MM.1S (cell line): ENCODE data around the gene ATP5ME.

Experiments
- EZH2 ChIP-seq: fragments of 300-600 bp; sonication (generic); optimal IDR thresholded peaks from 2 replicates; pipeline ENCODE3; 2017; ENCODE audit warnings: low read depth, mild to moderate bottlenecking, antibody characterized with exemption, low read length, mixed read lengths
- EZH2phosphoT487 ChIP-seq: fragments of 300-600 bp; sonication (generic); IDR thresholded peaks from 2 replicates; pipeline ENCODE4 v1.6.1; 2018; ENCODE audit warnings: antibody characterized with exemption, low read length
- TF ChIP-seq, protein P1 (sequence below): fragments of 300-600 bp; sonication (generic); IDR thresholded peaks from 2 replicates; pipeline ENCODE4 v1.5.1; 2016; ENCODE audit warnings: antibody characterized with exemption, low read length, mixed read lengths

DNA sequence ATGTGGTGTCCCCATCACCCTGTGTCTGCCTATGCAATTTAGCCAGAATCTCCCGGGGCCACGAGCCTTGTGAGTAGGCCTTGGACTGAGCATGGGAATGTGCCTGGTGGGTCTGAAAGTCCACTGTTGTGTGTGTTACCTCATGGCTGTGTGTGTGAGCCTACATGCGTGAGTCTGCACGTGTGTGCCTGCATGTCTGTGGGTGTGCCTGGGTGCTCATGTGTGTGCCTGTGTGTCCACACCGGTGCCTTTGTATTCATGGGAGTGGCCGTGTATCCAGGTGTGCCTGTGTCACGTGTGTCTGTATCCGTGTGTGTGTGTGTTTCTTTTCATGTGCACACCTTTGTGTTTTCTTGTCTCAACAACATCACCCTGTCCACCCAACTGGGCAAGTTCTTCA is 14.2 kb downstream of the ATP5ME start:
- TF ChIP-seq, protein P1, sequence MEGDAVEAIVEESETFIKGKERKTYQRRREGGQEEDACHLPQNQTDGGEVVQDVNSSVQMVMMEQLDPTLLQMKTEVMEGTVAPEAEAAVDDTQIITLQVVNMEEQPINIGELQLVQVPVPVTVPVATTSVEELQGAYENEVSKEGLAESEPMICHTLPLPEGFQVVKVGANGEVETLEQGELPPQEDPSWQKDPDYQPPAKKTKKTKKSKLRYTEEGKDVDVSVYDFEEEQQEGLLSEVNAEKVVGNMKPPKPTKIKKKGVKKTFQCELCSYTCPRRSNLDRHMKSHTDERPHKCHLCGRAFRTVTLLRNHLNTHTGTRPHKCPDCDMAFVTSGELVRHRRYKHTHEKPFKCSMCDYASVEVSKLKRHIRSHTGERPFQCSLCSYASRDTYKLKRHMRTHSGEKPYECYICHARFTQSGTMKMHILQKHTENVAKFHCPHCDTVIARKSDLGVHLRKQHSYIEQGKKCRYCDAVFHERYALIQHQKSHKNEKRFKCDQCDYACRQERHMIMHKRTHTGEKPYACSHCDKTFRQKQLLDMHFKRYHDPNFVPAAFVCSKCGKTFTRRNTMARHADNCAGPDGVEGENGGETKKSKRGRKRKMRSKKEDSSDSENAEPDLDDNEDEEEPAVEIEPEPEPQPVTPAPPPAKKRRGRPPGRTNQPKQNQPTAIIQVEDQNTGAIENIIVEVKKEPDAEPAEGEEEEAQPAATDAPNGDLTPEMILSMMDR: no peak
- TF ChIP-seq EZH2phosphoT487 (no peak), EZH2 (no peak)
